GM18951 (cell line): ENCODE data around the gene C5AR1.
"Not testable (repeated sequence)": the region's sequence is repeated elsewhere in the genome, so short reads cannot be mapped to it uniquely, and the experiment has no call there.

Experiments
- POLR2A ChIP-seq: IDR thresholded peaks from 4 replicates; pipeline ENCODE4 v1.6.1; 2011; ENCODE audit warnings: mild to moderate bottlenecking; ENCODE audit not compliant: insufficient read length, insufficient read depth; ENCODE audit errors: extremely low read depth
- in situ Hi-C: fragments of 300-500 bp; cut with MboI; formaldehyde crosslinking; loops from one replicate; pipeline ENCODE4 v1.12.0; 2022; ENCODE audit warnings: low sequenced_read_pairs, mixed read lengths, inconsistent platforms; ENCODE audit not compliant: unreplicated experiment

Gene C5AR1

GRCh38 chr19:47324502-47324901 is 14.8 kb downstream of the C5AR1 start:
- TF ChIP-seq POLR2A: no peak

GRCh38 chr19:47330466-47330869 is 20.8 kb downstream of the C5AR1 start:
- TF ChIP-seq POLR2A: no peak
- in situ Hi-C loops: no loop called here

More at GRCh38 chr19:47324502-47324901, 14.8 kb downstream of the C5AR1 start:
- in situ Hi-C loops: no loop called here

- no peak for TF ChIP-seq POLR2A
- in situ Hi-C loops: no loop called here
These were observed 21.8 kb downstream of the C5AR1 start for GRCh38 chr19:47331490-47331889.

- TF ChIP-seq POLR2A: no peak
- in situ Hi-C loops: no loop called here
These were observed 22.4 kb downstream of the C5AR1 start, which contains the start of gene C5AR2 for GRCh38 chr19:47331931-47332547. Gene C5AR2 (plus strand): TSS chr19:47332175. CDS start chr19:47340800, 8,625 bp downstream.

GRCh38 chr19:47336765-47337718 is 27.4 kb downstream of the C5AR1 start:
- in situ Hi-C loops: not testable (repeated sequence)

GRCh38 chr19:47339196-47339880 is 29.7 kb downstream of the C5AR1 start:
- TF ChIP-seq POLR2A: no peak
- in situ Hi-C loops: no loop called here

- no peak for TF ChIP-seq POLR2A
- in situ Hi-C loops: no loop called here
These were observed 31.0 kb downstream of the C5AR1 start for GRCh38 chr19:47340477-47341208.

- in situ Hi-C loops: no loop called here
These were observed 32.1 kb downstream of the C5AR1 start for GRCh38 chr19:47341734-47342133.

GRCh38 chr19:47343194-47343802 is 33.6 kb downstream of the C5AR1 start:
- in situ Hi-C loops: no loop called here

More at GRCh38 chr19:47341734-47342133, 32.1 kb downstream of the C5AR1 start:
- TF ChIP-seq POLR2A: no peak

GRCh38 chr19:47344425-47344824 is 34.8 kb downstream of the C5AR1 start:
- in situ Hi-C loops: no loop called here
- TF ChIP-seq POLR2A: no peak

More at GRCh38 chr19:47343194-47343802, 33.6 kb downstream of the C5AR1 start:
- no peak for TF ChIP-seq POLR2A

GRCh38 chr19:47346024-47346423 is 36.4 kb downstream of the C5AR1 start:
- in situ Hi-C loops: not testable (repeated sequence)
